HCT116 (cell line): ENCODE data around the gene DNM2. TPM values are rescaled to one million over a fixed set of nuclear protein-coding genes. Genes with fewer than 3 reads are reported as not detected.
A peak's percentile ranks its signal among the peaks of the same experiment; 100 is the strongest.

Source experiments
- ATAC-seq: fragments of 200-7000 bp; cut with Tn5 transposase; 2 replicates; pipeline ENCODE4 v1.9.1; 2020; ENCODE audit warnings: mild to moderate bottlenecking, moderate library complexity
- BruUV-seq: library from RNA; stranded (reverse); fragments of 400-500 nt; replicated peaks from 2 replicates; lab custom pipeline; 2021; lab: Mats Ljungman, UMichigan
- CTCF ChIA-PET: fragments of 300-600 bp; sonication (Branson Sonifier 250); formaldehyde crosslinking; loops from one replicate; lab custom pipeline; 2021; ENCODE audit warnings: antibody characterized with exemption; lab: Charles Lee
- POLR2A ChIA-PET: fragments of 300-600, 350-600 bp; sonication (Branson Sonifier 250); formaldehyde crosslinking; loops from one replicate; lab custom pipeline; 2021; ENCODE audit warnings: antibody characterized with exemption; lab: Charles Lee
- RAD21 ChIA-PET, 2 experiments: fragments of 300-600 bp; sonication (Branson Sonifier 250); formaldehyde crosslinking; loops; one replicate each; lab custom pipeline; 2023; ENCODE audit warnings: low total read pairs in 2 of 2; ENCODE audit not compliant: uncharacterized antibody in 2 of 2, unreplicated experiment in 2 of 2, low non-redundant PET in 1 of 2; lab: Charles Lee
- DNase-seq: peaks from one replicate; pipeline ENCODE4 v3.0.0-alpha.2; 2010; ENCODE audit warnings: low read depth, low spot score
- H2AFZ ChIP-seq: fragments of 200-600 bp; shearing (Covaris generic), sonication (generic); 2 replicates; pipeline ENCODE4 v1.6.1; 2017; ENCODE audit warnings: low read depth, mixed run types, mixed read lengths, antibody characterized with exemption, low read length; ENCODE audit not compliant: poor library complexity, severe bottlenecking
- H3K27ac ChIP-seq: 2 replicates; pipeline ENCODE4 v1.5.1; 2012; ENCODE audit warnings: low read depth, low read length
- H3K27me3 ChIP-seq: fragments of 200-600 bp; sonication (generic); 2 replicates; pipeline ENCODE4 v1.6.1; 2016; ENCODE audit warnings: mixed run types, low read length, mixed read lengths; ENCODE audit not compliant: insufficient read depth
- H3K36me3 ChIP-seq, 2 experiments: fragments of 200-500 bp in 1 of 2; fragments of 200-600 bp in 1 of 2; sonication (Bioruptor generic) in 1 of 2; sonication (generic) in 1 of 2; 2 replicates each; pipeline versions ENCODE4 v1.5.1 to v1.6.1; 2014 to 2016; ENCODE audit warnings: low read length in 2 of 2, inconsistent platforms in 1 of 2, mixed read lengths in 1 of 2, mixed run types in 1 of 2; ENCODE audit not compliant: insufficient read depth in 2 of 2, control insufficient read depth in 1 of 2
- H3K4me1 ChIP-seq, 2 experiments: fragments of 200-600 bp in 1 of 2; sonication (generic) in 1 of 2; 2 replicates each; pipeline versions ENCODE4 v1.5.1 to v1.6.1; 2012 to 2017; ENCODE audit warnings: low read length in 2 of 2, inconsistent platforms in 1 of 2, mild to moderate bottlenecking in 1 of 2, mixed read lengths in 1 of 2, mixed run types in 1 of 2, moderate library complexity in 1 of 2; ENCODE audit not compliant: insufficient read depth in 2 of 2, control insufficient read depth in 1 of 2
- H3K4me2 ChIP-seq: fragments of 200-600 bp; sonication (generic); 2 replicates; pipeline ENCODE4 v1.6.1; 2017; ENCODE audit warnings: mixed run types, low read length, mixed read lengths
- H3K4me3 ChIP-seq, 2 experiments: fragments of 200-600 bp in 1 of 2; sonication (generic) in 1 of 2; replicated peaks in 1 of 2; 2 replicates each; pipeline ENCODE4 v1.5.1; 2011 to 2016; ENCODE audit warnings: low read length in 2 of 2, control low read depth in 1 of 2, low read depth in 1 of 2, mild to moderate bottlenecking in 1 of 2, mixed read lengths in 1 of 2, mixed run types in 1 of 2
- H3K79me2 ChIP-seq: fragments of 200-600 bp; sonication (generic); 2 replicates; pipeline ENCODE4 v1.6.1; 2017; ENCODE audit warnings: mild to moderate bottlenecking, mixed run types, low read length, moderate library complexity, mixed read lengths; ENCODE audit not compliant: insufficient read depth
- H3K9ac ChIP-seq: fragments of 200-600 bp; sonication (generic); 2 replicates; pipeline ENCODE4 v1.6.1; 2016; ENCODE audit warnings: low read length, mixed read lengths
- H3K9me2 ChIP-seq: fragments of 200-600 bp; sonication (generic), shearing (Covaris generic); 2 replicates; pipeline ENCODE4 v1.6.1; 2017; ENCODE audit warnings: mixed run types, mild to moderate bottlenecking, moderate library complexity; ENCODE audit not compliant: insufficient read depth
- H3K9me3 ChIP-seq, 2 experiments: fragments of 200-500 bp in 1 of 2; fragments of 200-600 bp in 1 of 2; sonication (Bioruptor generic) in 1 of 2; sonication (generic) in 1 of 2; 2 replicates each; pipeline ENCODE4 v1.6.1; 2014 to 2017; ENCODE audit warnings: low read length in 2 of 2, mixed read lengths in 2 of 2, inconsistent platforms in 1 of 2, low read depth in 1 of 2, mild to moderate bottlenecking in 1 of 2, mixed run types in 1 of 2, moderate library complexity in 1 of 2; ENCODE audit not compliant: control insufficient read depth in 1 of 2, insufficient read depth in 1 of 2
- H4K20me1 ChIP-seq: fragments of 200-600 bp; sonication (generic), shearing (Covaris generic); 2 replicates; pipeline ENCODE4 v1.6.1; 2017; ENCODE audit warnings: mixed run types, mild to moderate bottlenecking, moderate library complexity; ENCODE audit not compliant: insufficient read depth
- CBX3 ChIP-seq: IDR thresholded peaks from 2 replicates; pipeline ENCODE4 v1.6.1; 2012; ENCODE audit warnings: low read depth
- EGR1 ChIP-seq: IDR thresholded peaks from 2 replicates; pipeline ENCODE4 v1.6.1; 2012; ENCODE audit warnings: low read depth
- ELF1 ChIP-seq: IDR thresholded peaks from 2 replicates; pipeline ENCODE4 v1.6.1; 2012; ENCODE audit warnings: low read depth, borderline replicate concordance
- EZH2 ChIP-seq: fragments of 200-600 bp; sonication (generic); IDR thresholded peaks from 2 replicates; pipeline ENCODE4 v1.6.1; 2017; ENCODE audit warnings: antibody characterized with exemption, mixed run types
- EZH2phosphoT487 ChIP-seq: fragments of 200-600 bp; IDR thresholded peaks from 2 replicates; pipeline ENCODE4 v1.6.1; 2018; ENCODE audit warnings: antibody characterized with exemption, borderline replicate concordance
- FOSL1 ChIP-seq: IDR thresholded peaks from 2 replicates; pipeline ENCODE4 v1.6.1; 2012; ENCODE audit warnings: low read depth
- JUND ChIP-seq: IDR thresholded peaks from 2 replicates; pipeline ENCODE4 v1.6.1; 2012
- POLR2A ChIP-seq: IDR thresholded peaks from 2 replicates; pipeline ENCODE4 v1.7.0; 2011; ENCODE audit warnings: borderline replicate concordance; ENCODE audit not compliant: insufficient read depth, insufficient read length; ENCODE audit errors: extremely low read depth
- POLR2AphosphoS5 ChIP-seq: IDR thresholded peaks from 2 replicates; pipeline ENCODE4 v1.6.1; 2011; ENCODE audit warnings: mild to moderate bottlenecking, low read depth, low read length, moderate library complexity
- RAD21 ChIP-seq: IDR thresholded peaks from 2 replicates; pipeline ENCODE4 v1.6.1; 2012; ENCODE audit warnings: low read depth, mild to moderate bottlenecking
- SIN3A ChIP-seq: IDR thresholded peaks from 2 replicates; pipeline ENCODE4 v1.6.1; 2012; ENCODE audit warnings: low read depth
- TCF7L2 ChIP-seq: IDR thresholded peaks from 2 replicates; pipeline ENCODE4 v1.7.0; 2011; ENCODE audit warnings: borderline replicate concordance, inconsistent platforms; ENCODE audit not compliant: insufficient read depth, insufficient read length; ENCODE audit errors: extremely low read depth
- YY1 ChIP-seq: IDR thresholded peaks from 2 replicates; pipeline ENCODE4 v1.6.1; 2011; ENCODE audit warnings: low read length, low read depth, moderate library complexity, mild to moderate bottlenecking; ENCODE audit not compliant: insufficient replicate concordance; ENCODE audit errors: extremely low read depth
- ZFX ChIP-seq: fragments of 450-650 bp; IDR thresholded peaks from 2 replicates; pipeline ENCODE4 v1.6.1; 2017
- ZNF274 ChIP-seq: fragments of 200-500 bp; sonication (Bioruptor generic); IDR thresholded peaks from 2 replicates; pipeline ENCODE4 v1.6.1; 2014; ENCODE audit warnings: mild to moderate bottlenecking, low read depth, low read length, inconsistent platforms
- intact Hi-C: fragments of 100-400 bp; cut with micrococcal nuclease; formaldehyde crosslinking; loops from 2 replicates; pipeline ENCODE4 v1.10.0; 2022
- total RNA-seq: library from RNA; stranded (reverse); gene quantifications from one replicate; pipeline ENCODE4 v1.2.1, GENCODE V29; 2021; ENCODE audit not compliant: unreplicated experiment
- TF ChIP-seq, protein P1 (sequence below): IDR thresholded peaks from 2 replicates; pipeline ENCODE4 v1.6.1; 2012
- TF ChIP-seq, protein P2 (sequence below): IDR thresholded peaks from 2 replicates; pipeline ENCODE4 v1.6.1; 2012; ENCODE audit warnings: low read depth

The DNM2 gene
- total RNA-seq, 1 experiment from 2014 or later = 183 TPM

GRCh38 chr19:10736189-10736588 is 18.3 kb downstream of the DNM2 start:
- intact Hi-C loops = no loop called here
- CTCF ChIA-PET = interaction anchor here (1.0 kb wide), 1 partner anchor 19 kb away, joined by 3 read pairs; the partner anchor contains the start of gene DNM2

More at GRCh38 chr19:10736189-10736588, 18.3 kb downstream of the DNM2 start:
- no peak overlapping the region for H3K4me3 ChIP-seq
- no peak overlapping the region for H3K9ac ChIP-seq
- ChIA-PET RAD21 (no interaction called here), POLR2A (no interaction called here)
- H2AFZ ChIP-seq = no peak overlapping the region
- no TSS peak for BruUV-seq
- H3K36me3 ChIP-seq = peaks cover 0 to 3% of the 10 kb centered on the region in 2 experiments; a peak in 1 of 4 replicates
- no peaks in the 10 kb centered on the region for H3K9me3 ChIP-seq
- TF ChIP-seq, protein P1, sequence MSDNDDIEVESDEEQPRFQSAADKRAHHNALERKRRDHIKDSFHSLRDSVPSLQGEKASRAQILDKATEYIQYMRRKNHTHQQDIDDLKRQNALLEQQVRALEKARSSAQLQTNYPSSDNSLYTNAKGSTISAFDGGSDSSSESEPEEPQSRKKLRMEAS = no peak
- TF ChIP-seq TCF7L2 (no peak), POLR2AphosphoS5 (no peak), EZH2phosphoT487 (no peak), EZH2 (no peak), EGR1 (no peak), YY1 (no peak), CBX3 (no peak), RAD21 (no peak), FOSL1 (no peak), JUND (no peak), ZNF274 (no peak), ZFX (no peak), ELF1 (no peak), SIN3A (no peak), POLR2A (no peak)
- TF ChIP-seq, protein P2, sequence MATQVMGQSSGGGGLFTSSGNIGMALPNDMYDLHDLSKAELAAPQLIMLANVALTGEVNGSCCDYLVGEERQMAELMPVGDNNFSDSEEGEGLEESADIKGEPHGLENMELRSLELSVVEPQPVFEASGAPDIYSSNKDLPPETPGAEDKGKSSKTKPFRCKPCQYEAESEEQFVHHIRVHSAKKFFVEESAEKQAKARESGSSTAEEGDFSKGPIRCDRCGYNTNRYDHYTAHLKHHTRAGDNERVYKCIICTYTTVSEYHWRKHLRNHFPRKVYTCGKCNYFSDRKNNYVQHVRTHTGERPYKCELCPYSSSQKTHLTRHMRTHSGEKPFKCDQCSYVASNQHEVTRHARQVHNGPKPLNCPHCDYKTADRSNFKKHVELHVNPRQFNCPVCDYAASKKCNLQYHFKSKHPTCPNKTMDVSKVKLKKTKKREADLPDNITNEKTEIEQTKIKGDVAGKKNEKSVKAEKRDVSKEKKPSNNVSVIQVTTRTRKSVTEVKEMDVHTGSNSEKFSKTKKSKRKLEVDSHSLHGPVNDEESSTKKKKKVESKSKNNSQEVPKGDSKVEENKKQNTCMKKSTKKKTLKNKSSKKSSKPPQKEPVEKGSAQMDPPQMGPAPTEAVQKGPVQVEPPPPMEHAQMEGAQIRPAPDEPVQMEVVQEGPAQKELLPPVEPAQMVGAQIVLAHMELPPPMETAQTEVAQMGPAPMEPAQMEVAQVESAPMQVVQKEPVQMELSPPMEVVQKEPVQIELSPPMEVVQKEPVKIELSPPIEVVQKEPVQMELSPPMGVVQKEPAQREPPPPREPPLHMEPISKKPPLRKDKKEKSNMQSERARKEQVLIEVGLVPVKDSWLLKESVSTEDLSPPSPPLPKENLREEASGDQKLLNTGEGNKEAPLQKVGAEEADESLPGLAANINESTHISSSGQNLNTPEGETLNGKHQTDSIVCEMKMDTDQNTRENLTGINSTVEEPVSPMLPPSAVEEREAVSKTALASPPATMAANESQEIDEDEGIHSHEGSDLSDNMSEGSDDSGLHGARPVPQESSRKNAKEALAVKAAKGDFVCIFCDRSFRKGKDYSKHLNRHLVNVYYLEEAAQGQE = no peak
- H4K20me1 ChIP-seq = no peaks in the 10 kb centered on the region
- H3K27ac ChIP-seq = peak overlapping the region; percentile 34; the same call in 1 of the 2 replicates
- H3K79me2 ChIP-seq = peaks cover 95% of the 10 kb centered on the region
- peaks cover 39 to 47% of the 10 kb centered on the region in 2 experiments for H3K4me1 ChIP-seq
- ATAC-seq (no peak), DNase-seq (no peak)
- no peaks in the 10 kb centered on the region for H3K27me3 ChIP-seq
- no peak overlapping the region for H3K4me2 ChIP-seq
- H3K9me2 ChIP-seq = no peaks in the 10 kb centered on the region
